GM23338 (cell line): ENCODE data around the gene SLC23A2. TPM values are rescaled to one million over a fixed set of nuclear protein-coding genes. Genes with fewer than 3 reads are reported as not detected.

ENCODE experiments used
- ATAC-seq: fragments of 200-7000 bp; cut with Tn5 transposase; 3 replicates; pipeline ENCODE4 v1.9.1; 2020
- DNase-seq: peaks from one replicate; pipeline ENCODE4 v3.0.0-alpha.2; 2015; ENCODE audit warnings: low spot score
- H2AFZ ChIP-seq: fragments of 200-600 bp; sonication (generic); 2 replicates; pipeline ENCODE4 v1.8.0; 2016; ENCODE audit warnings: antibody characterized with exemption, mild to moderate bottlenecking, moderate library complexity
- H3F3A ChIP-seq: fragments of 200-600 bp; sonication (generic); replicated peaks from 2 replicates; pipeline ENCODE4 v1.8.0; 2017; ENCODE audit warnings: antibody characterized with exemption, mixed run types, low read depth
- H3K27ac ChIP-seq: fragments of 200-600 bp; sonication (generic); 2 replicates; pipeline ENCODE4 v1.6.1; 2016; ENCODE audit warnings: low read depth
- H3K27me3 ChIP-seq: fragments of 200-600 bp; sonication (generic); 2 replicates; pipeline ENCODE4 v1.8.0; 2016; ENCODE audit warnings: mild to moderate bottlenecking, mixed run types, moderate library complexity; ENCODE audit not compliant: insufficient read depth
- H3K36me3 ChIP-seq: fragments of 200-600 bp; sonication (generic); 2 replicates; pipeline ENCODE4 v1.8.0; 2016; ENCODE audit warnings: mild to moderate bottlenecking; ENCODE audit not compliant: insufficient read depth
- H3K4me1 ChIP-seq: fragments of 200-600 bp; sonication (generic); 2 replicates; pipeline ENCODE4 v1.8.0; 2016; ENCODE audit warnings: mild to moderate bottlenecking, moderate library complexity; ENCODE audit not compliant: insufficient read depth
- H3K4me2 ChIP-seq: fragments of 200-600 bp; sonication (generic); 2 replicates; pipeline ENCODE4 v1.7.1; 2017; ENCODE audit warnings: mixed run types
- H3K4me3 ChIP-seq: fragments of 200-600 bp; sonication (generic); 2 replicates; pipeline ENCODE4 v1.6.1; 2016; ENCODE audit warnings: mixed run types
- H3K79me2 ChIP-seq: fragments of 200-600 bp; sonication (generic); replicated peaks from 2 replicates; pipeline ENCODE4 v1.8.0; 2017; ENCODE audit warnings: mild to moderate bottlenecking; ENCODE audit not compliant: insufficient read depth
- H3K9me2 ChIP-seq: fragments of 200-600 bp; sonication (generic); 2 replicates; pipeline ENCODE4 v1.8.0; 2017; ENCODE audit not compliant: insufficient read depth
- H4K20me1 ChIP-seq: fragments of 200-600 bp; sonication (generic); replicated peaks from 2 replicates; pipeline ENCODE4 v1.8.0; 2017; ENCODE audit warnings: mild to moderate bottlenecking; ENCODE audit not compliant: insufficient read depth
- H3K27ac Mint-ChIP-seq: 2 replicates; pipeline ENCODE4 v1.8.0; 2020; ENCODE audit warnings: inconsistent platforms, mild to moderate bottlenecking, moderate library complexity, mixed read lengths
- H3K27me3 Mint-ChIP-seq: 3 replicates; pipeline ENCODE4 v1.8.0; 2022; ENCODE audit warnings: low read depth, mild to moderate bottlenecking, moderate library complexity, mixed read lengths, inconsistent platforms; ENCODE audit not compliant: insufficient read depth, poor library complexity
- H3K36me3 Mint-ChIP-seq: 3 replicates; pipeline ENCODE4 v1.8.0; 2021; ENCODE audit warnings: low read depth, mild to moderate bottlenecking, inconsistent platforms, moderate library complexity, mixed read lengths
- H3K4me1 Mint-ChIP-seq: 3 replicates; pipeline ENCODE4 v1.8.0; 2020; ENCODE audit warnings: mild to moderate bottlenecking, inconsistent platforms, mixed read lengths
- H3K4me3 Mint-ChIP-seq: 3 replicates; pipeline ENCODE4 v1.8.0; 2021; ENCODE audit warnings: moderate library complexity, mild to moderate bottlenecking, inconsistent platforms, mixed read lengths
- H3K9me3 Mint-ChIP-seq: 3 replicates; pipeline ENCODE4 v1.8.0; 2020; ENCODE audit warnings: moderate library complexity, mild to moderate bottlenecking, inconsistent platforms, mixed read lengths
- CREB1 ChIP-seq: fragments of 250-450 bp; sonication (Bioruptor Pico); IDR thresholded peaks from 2 replicates; pipeline ENCODE4 v1.5.0; 2020; ENCODE audit warnings: low read depth, mild to moderate bottlenecking, moderate library complexity
- EZH2 ChIP-seq: fragments of 200-600 bp; sonication (generic); IDR thresholded peaks from one replicate; pipeline ENCODE4 v1.8.0; 2017; ENCODE audit warnings: antibody characterized with exemption, mild to moderate bottlenecking, low read depth; ENCODE audit not compliant: unreplicated experiment
- EZH2phosphoT487 ChIP-seq: fragments of 200-600 bp; sonication (generic); IDR thresholded peaks from one replicate; pipeline ENCODE4 v1.8.1; 2018; ENCODE audit warnings: antibody characterized with exemption; ENCODE audit not compliant: unreplicated experiment
- JUNB ChIP-seq: IDR thresholded peaks from one replicate; pipeline ENCODE4 v1.6.1; 2016; ENCODE audit warnings: antibody characterized with exemption; ENCODE audit not compliant: unreplicated experiment
- NANOG ChIP-seq: IDR thresholded peaks from 2 replicates; pipeline ENCODE4 v1.6.1; 2016; ENCODE audit warnings: antibody characterized with exemption, borderline replicate concordance
- POLR2AphosphoS5 ChIP-seq: IDR thresholded peaks from 2 replicates; pipeline ENCODE4 v1.6.1; 2016; ENCODE audit warnings: antibody characterized with exemption, low read depth
- STAT1 ChIP-seq: IDR thresholded peaks from one replicate; pipeline ENCODE4 v1.6.1; 2016; ENCODE audit warnings: antibody characterized with exemption; ENCODE audit not compliant: unreplicated experiment
- ZNF114 ChIP-seq: fragments of 250-450 bp; sonication (Bioruptor Pico); IDR thresholded peaks from 2 replicates; pipeline ENCODE4 v1.5.0; 2020; ENCODE audit warnings: mild to moderate bottlenecking, moderate library complexity
- ZNF331 ChIP-seq: fragments of 250-450 bp; sonication (Bioruptor Pico); IDR thresholded peaks from 2 replicates; pipeline ENCODE4 v1.5.0; 2020; ENCODE audit warnings: low read depth, mild to moderate bottlenecking, moderate library complexity
- polyA plus RNA-seq: library from polyadenylated mRNA; unstranded; fragments of >200 nt; fragmentation: Nextera tagmentation; extraction: Ambion mirVana; gene quantifications from 2 replicates; pipeline ENCODE4 v1.2.1, GENCODE V29; 2016
- total RNA-seq: library from RNA; depleted of rRNA; stranded (reverse); fragments of >200 nt; shearing (Covaris generic); gene quantifications from 2 replicates; pipeline ENCODE4 v1.2.3, GENCODE V29; 2014
- TF ChIP-seq, protein P1 (sequence below), 2 experiments: fragments of 200-600 bp in 1 of 2; sonication (generic) in 1 of 2; conservative IDR thresholded peaks; 2 replicates each; pipeline versions ENCODE4 v1.5.1 to v1.6.1; 2016 to 2017; ENCODE audit warnings: antibody characterized with exemption in 2 of 2, low read depth in 2 of 2, mild to moderate bottlenecking in 2 of 2, moderate library complexity in 1 of 2
- TF ChIP-seq, protein P2 (sequence below): IDR thresholded peaks from 2 replicates; pipeline ENCODE4 v1.6.1; 2016; ENCODE audit warnings: antibody characterized with exemption
- TF ChIP-seq, protein P3 (sequence below): fragments of 250-450 bp; sonication (Bioruptor Pico); IDR thresholded peaks from 2 replicates; pipeline ENCODE4 v1.5.0; 2020; ENCODE audit warnings: mild to moderate bottlenecking, moderate library complexity
- TF ChIP-seq, protein P4 (sequence below): IDR thresholded peaks from one replicate; pipeline ENCODE4 v1.6.1; 2018; ENCODE audit warnings: antibody characterized with exemption; ENCODE audit not compliant: unreplicated experiment

The SLC23A2 gene
- total and polyA plus RNA-seq, 2 experiments from 2014 or later: 4.4 to 20.2 TPM

DNA sequence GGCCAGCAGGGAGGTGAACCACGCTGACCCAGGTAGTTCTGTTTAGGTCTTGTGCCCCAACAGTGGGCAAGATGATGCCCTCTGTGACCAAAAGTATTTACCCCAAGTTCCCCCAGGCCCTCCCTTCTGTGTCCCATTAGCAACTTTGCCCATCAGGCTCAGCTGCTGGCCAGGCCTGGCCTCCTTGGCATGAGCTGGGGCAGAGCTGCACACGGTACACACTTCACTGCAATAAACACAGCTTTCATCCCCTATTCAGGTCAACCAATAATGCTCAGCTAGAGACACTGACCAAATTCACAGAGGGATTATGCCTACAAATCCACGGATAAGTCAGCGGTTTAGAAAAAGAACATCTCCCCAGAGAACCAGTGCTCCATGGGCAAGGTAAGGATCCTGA lies 103.7 kb downstream of the SLC23A2 start:
- peaks cover 7% of the 10 kb centered on the region; the same call in 1 of the 2 replicates for H3K4me1 ChIP-seq
- H3K79me2 ChIP-seq: no peaks in the 10 kb centered on the region
- TF ChIP-seq POLR2AphosphoS5 (no peak), ZNF331 (CRISPR knock-in tag) (no peak), STAT1 (no peak), JUNB (no peak), EZH2phosphoT487 (no peak), CREB1 (CRISPR knock-in tag) (no peak), ZNF114 (CRISPR knock-in tag) (no peak), EZH2 (no peak), NANOG (no peak)
- TF ChIP-seq, protein P1, sequence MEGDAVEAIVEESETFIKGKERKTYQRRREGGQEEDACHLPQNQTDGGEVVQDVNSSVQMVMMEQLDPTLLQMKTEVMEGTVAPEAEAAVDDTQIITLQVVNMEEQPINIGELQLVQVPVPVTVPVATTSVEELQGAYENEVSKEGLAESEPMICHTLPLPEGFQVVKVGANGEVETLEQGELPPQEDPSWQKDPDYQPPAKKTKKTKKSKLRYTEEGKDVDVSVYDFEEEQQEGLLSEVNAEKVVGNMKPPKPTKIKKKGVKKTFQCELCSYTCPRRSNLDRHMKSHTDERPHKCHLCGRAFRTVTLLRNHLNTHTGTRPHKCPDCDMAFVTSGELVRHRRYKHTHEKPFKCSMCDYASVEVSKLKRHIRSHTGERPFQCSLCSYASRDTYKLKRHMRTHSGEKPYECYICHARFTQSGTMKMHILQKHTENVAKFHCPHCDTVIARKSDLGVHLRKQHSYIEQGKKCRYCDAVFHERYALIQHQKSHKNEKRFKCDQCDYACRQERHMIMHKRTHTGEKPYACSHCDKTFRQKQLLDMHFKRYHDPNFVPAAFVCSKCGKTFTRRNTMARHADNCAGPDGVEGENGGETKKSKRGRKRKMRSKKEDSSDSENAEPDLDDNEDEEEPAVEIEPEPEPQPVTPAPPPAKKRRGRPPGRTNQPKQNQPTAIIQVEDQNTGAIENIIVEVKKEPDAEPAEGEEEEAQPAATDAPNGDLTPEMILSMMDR (conservative IDR thresholded peaks at IDR 0.05; ENCODE audit: low read depth in 2 of 2): no peak
- TF ChIP-seq, protein P2, sequence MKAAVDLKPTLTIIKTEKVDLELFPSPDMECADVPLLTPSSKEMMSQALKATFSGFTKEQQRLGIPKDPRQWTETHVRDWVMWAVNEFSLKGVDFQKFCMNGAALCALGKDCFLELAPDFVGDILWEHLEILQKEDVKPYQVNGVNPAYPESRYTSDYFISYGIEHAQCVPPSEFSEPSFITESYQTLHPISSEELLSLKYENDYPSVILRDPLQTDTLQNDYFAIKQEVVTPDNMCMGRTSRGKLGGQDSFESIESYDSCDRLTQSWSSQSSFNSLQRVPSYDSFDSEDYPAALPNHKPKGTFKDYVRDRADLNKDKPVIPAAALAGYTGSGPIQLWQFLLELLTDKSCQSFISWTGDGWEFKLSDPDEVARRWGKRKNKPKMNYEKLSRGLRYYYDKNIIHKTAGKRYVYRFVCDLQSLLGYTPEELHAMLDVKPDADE: no peak
- TF ChIP-seq, protein P3, sequence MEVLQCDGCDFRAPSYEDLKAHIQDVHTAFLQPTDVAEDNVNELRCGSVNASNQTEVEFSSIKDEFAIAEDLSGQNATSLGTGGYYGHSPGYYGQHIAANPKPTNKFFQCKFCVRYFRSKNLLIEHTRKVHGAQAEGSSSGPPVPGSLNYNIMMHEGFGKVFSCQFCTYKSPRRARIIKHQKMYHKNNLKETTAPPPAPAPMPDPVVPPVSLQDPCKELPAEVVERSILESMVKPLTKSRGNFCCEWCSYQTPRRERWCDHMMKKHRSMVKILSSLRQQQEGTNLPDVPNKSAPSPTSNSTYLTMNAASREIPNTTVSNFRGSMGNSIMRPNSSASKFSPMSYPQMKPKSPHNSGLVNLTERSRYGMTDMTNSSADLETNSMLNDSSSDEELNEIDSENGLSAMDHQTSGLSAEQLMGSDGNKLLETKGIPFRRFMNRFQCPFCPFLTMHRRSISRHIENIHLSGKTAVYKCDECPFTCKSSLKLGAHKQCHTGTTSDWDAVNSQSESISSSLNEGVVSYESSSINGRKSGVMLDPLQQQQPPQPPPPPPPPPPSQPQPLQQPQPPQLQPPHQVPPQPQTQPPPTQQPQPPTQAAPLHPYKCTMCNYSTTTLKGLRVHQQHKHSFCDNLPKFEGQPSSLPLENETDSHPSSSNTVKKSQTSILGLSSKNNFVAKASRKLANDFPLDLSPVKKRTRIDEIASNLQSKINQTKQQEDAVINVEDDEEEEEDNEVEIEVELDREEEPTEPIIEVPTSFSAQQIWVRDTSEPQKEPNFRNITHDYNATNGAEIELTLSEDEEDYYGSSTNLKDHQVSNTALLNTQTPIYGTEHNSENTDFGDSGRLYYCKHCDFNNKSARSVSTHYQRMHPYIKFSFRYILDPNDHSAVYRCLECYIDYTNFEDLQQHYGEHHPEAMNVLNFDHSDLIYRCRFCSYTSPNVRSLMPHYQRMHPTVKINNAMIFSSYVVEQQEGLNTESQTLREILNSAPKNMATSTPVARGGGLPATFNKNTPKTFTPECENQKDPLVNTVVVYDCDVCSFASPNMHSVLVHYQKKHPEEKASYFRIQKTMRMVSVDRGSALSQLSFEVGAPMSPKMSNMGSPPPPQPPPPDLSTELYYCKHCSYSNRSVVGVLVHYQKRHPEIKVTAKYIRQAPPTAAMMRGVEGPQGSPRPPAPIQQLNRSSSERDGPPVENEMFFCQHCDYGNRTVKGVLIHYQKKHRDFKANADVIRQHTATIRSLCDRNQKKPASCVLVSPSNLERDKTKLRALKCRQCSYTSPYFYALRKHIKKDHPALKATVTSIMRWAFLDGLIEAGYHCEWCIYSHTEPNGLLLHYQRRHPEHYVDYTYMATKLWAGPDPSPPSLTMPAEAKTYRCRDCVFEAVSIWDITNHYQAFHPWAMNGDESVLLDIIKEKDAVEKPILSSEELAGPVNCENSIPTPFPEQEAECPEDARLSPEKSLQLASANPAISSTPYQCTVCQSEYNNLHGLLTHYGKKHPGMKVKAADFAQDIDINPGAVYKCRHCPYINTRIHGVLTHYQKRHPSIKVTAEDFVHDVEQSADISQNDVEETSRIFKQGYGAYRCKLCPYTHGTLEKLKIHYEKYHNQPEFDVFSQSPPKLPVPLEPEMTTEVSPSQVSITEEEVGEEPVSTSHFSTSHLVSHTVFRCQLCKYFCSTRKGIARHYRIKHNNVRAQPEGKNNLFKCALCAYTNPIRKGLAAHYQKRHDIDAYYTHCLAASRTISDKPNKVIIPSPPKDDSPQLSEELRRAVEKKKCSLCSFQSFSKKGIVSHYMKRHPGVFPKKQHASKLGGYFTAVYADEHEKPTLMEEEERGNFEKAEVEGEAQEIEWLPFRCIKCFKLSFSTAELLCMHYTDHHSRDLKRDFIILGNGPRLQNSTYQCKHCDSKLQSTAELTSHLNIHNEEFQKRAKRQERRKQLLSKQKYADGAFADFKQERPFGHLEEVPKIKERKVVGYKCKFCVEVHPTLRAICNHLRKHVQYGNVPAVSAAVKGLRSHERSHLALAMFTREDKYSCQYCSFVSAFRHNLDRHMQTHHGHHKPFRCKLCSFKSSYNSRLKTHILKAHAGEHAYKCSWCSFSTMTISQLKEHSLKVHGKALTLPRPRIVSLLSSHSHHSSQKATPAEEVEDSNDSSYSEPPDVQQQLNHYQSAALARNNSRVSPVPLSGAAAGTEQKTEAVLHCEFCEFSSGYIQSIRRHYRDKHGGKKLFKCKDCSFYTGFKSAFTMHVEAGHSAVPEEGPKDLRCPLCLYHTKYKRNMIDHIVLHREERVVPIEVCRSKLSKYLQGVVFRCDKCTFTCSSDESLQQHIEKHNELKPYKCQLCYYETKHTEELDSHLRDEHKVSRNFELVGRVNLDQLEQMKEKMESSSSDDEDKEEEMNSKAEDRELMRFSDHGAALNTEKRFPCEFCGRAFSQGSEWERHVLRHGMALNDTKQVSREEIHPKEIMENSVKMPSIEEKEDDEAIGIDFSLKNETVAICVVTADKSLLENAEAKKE (CRISPR knock-in tag): no peak
- TF ChIP-seq, protein P4, sequence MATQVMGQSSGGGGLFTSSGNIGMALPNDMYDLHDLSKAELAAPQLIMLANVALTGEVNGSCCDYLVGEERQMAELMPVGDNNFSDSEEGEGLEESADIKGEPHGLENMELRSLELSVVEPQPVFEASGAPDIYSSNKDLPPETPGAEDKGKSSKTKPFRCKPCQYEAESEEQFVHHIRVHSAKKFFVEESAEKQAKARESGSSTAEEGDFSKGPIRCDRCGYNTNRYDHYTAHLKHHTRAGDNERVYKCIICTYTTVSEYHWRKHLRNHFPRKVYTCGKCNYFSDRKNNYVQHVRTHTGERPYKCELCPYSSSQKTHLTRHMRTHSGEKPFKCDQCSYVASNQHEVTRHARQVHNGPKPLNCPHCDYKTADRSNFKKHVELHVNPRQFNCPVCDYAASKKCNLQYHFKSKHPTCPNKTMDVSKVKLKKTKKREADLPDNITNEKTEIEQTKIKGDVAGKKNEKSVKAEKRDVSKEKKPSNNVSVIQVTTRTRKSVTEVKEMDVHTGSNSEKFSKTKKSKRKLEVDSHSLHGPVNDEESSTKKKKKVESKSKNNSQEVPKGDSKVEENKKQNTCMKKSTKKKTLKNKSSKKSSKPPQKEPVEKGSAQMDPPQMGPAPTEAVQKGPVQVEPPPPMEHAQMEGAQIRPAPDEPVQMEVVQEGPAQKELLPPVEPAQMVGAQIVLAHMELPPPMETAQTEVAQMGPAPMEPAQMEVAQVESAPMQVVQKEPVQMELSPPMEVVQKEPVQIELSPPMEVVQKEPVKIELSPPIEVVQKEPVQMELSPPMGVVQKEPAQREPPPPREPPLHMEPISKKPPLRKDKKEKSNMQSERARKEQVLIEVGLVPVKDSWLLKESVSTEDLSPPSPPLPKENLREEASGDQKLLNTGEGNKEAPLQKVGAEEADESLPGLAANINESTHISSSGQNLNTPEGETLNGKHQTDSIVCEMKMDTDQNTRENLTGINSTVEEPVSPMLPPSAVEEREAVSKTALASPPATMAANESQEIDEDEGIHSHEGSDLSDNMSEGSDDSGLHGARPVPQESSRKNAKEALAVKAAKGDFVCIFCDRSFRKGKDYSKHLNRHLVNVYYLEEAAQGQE: no peak
- no peaks in the 10 kb centered on the region for H3K27me3 ChIP-seq
- H3K9me2 ChIP-seq: no peaks in the 10 kb centered on the region
- Mint-ChIP-seq H3K9me3 (no peaks in the 10 kb centered on the region), H3K27me3 (peaks cover 15% of the 10 kb centered on the region), H3K4me1 (peaks cover 23% of the 10 kb centered on the region), H3K36me3 (peaks cover 5% of the 10 kb centered on the region; the same call in 2 of the 3 replicates), H3K27ac (no peak overlapping the region; the same call in 1 of the 2 replicates), H3K4me3 (no peak overlapping the region)
- DNase-seq (no peak), ATAC-seq (no peak)
- no peaks in the 10 kb centered on the region for H3K36me3 ChIP-seq
- no peaks in the 10 kb centered on the region; the same call in 1 of the 2 replicates for H4K20me1 ChIP-seq
- no peak overlapping the region for H3K4me3 ChIP-seq
- no peak overlapping the region for H2AFZ ChIP-seq
- no peak overlapping the region for H3K4me2 ChIP-seq
- H3F3A ChIP-seq: no peaks in the 10 kb centered on the region
- H3K27ac ChIP-seq: no peak overlapping the region
